K562 (cell line): ENCODE data around the gene IRAK3. TPM values are rescaled to one million over a fixed set of nuclear protein-coding genes. Genes with fewer than 3 reads are reported as not detected.
A peak's percentile ranks its signal among the peaks of the same experiment; 100 is the strongest.

Source experiments
- ATAC-seq: fragments of 200-7000 bp; cut with Tn5 transposase; 3 replicates; pipeline ENCODE4 v1.9.1; 2020; ENCODE audit warnings: moderate library complexity
- BruUV-seq: library from RNA; stranded (reverse); fragments of 400-500 nt; replicated peaks from 2 replicates; lab custom pipeline; 2021; lab: Mats Ljungman, UMichigan
- CTCF ChIA-PET: fragments of 300-600 bp; formaldehyde crosslinking; extraction: SDS; loops from one replicate; lab custom pipeline; 2021; ENCODE audit warnings: low intra/inter-chr PET ratio; lab: Yijun Ruan, JAX
- POLR2A ChIA-PET: fragments of 300-600, 350-650 bp; sonication (Branson Sonifier 250); formaldehyde crosslinking; extraction: SDS; loops from one replicate; lab custom pipeline; 2021; ENCODE audit warnings: antibody characterized with exemption, inconsistent platforms; lab: Yijun Ruan, JAX
- DNase-seq, 4 experiments: peaks; one replicate each; pipeline versions ENCODE4 v3.0.0 to v3.0.0-alpha.2; 2011 to 2018; ENCODE audit warnings: low spot score in 3 of 4, mixed read lengths in 3 of 4; ENCODE audit errors: extremely low read depth in 1 of 4
- FAIRE-seq: peaks from 2 replicates; lab custom pipeline; 2011; peaks lifted over from hg19 to GRCh38; lab: Jason Lieb, UNC
- H2AFZ ChIP-seq: 2 replicates; pipeline ENCODE4 v1.6.0; 2011; ENCODE audit warnings: low read depth, low read length, control low read depth, inconsistent platforms
- H3K27ac ChIP-seq: fragments of 200-600 bp; 3 replicates; pipeline ENCODE4 v1.8.0; 2011; ENCODE audit warnings: low read depth, mild to moderate bottlenecking, control low read depth, inconsistent platforms, low read length, moderate library complexity, mixed read lengths; ENCODE audit errors: extremely low read depth
- H3K27me3 ChIP-seq, 2 experiments: fragments of 300-600 bp in 1 of 2; 2 replicates in 1 of 2; 3 replicates in 1 of 2; pipeline versions ENCODE4 v1.6.0 to v1.8.0; 2011; ENCODE audit warnings: inconsistent platforms in 2 of 2, low read length in 2 of 2, mild to moderate bottlenecking in 1 of 2, mixed read lengths in 1 of 2, moderate library complexity in 1 of 2; ENCODE audit not compliant: control insufficient read depth in 2 of 2, insufficient read depth in 2 of 2
- H3K36me3 ChIP-seq: fragments of 300-600 bp; 3 replicates; pipeline ENCODE4 v1.8.0; 2011; ENCODE audit warnings: mild to moderate bottlenecking, low read length, inconsistent platforms; ENCODE audit not compliant: control insufficient read depth, insufficient read depth
- H3K4me1 ChIP-seq, 2 experiments: fragments of 200-600 bp in 1 of 2; replicated peaks in 1 of 2; 2 replicates in 1 of 2; 3 replicates in 1 of 2; pipeline versions ENCODE4 v1.5.1 to v1.8.0; 2011; ENCODE audit warnings: inconsistent platforms in 2 of 2, low read length in 2 of 2, mild to moderate bottlenecking in 1 of 2, mixed read lengths in 1 of 2, moderate library complexity in 1 of 2; ENCODE audit not compliant: control insufficient read depth in 2 of 2, insufficient read depth in 2 of 2
- H3K4me2 ChIP-seq: 2 replicates; pipeline ENCODE4 v1.6.1; 2011; ENCODE audit warnings: low read length, control low read depth, inconsistent platforms, mixed read lengths; ENCODE audit not compliant: insufficient read depth
- H3K4me3 ChIP-seq: fragments of 200-600 bp; sonication (generic), shearing (Covaris generic); 2 replicates; pipeline ENCODE4 v1.5.1; 2016; ENCODE audit warnings: control low read depth, inconsistent platforms
- H3K79me2 ChIP-seq: fragments of 200-600 bp; 3 replicates; pipeline ENCODE4 v1.8.0; 2011; ENCODE audit warnings: low read length, inconsistent platforms; ENCODE audit not compliant: control insufficient read depth, insufficient read depth
- H3K9ac ChIP-seq, 2 experiments: 2 replicates each; pipeline versions ENCODE4 v1.6.0 to v1.6.1; 2011; ENCODE audit warnings: low read depth in 2 of 2, low read length in 2 of 2, control low read depth in 1 of 2, inconsistent platforms in 1 of 2, mild to moderate bottlenecking in 1 of 2, mixed read lengths in 1 of 2; ENCODE audit not compliant: insufficient read depth in 1 of 2
- H3K9me1 ChIP-seq: one replicate; pipeline ENCODE4 v1.6.0; 2011; ENCODE audit warnings: inconsistent platforms, mild to moderate bottlenecking, low read length, moderate library complexity; ENCODE audit not compliant: control insufficient read depth, insufficient read depth
- H3K9me3 ChIP-seq: replicated peaks from 2 replicates; pipeline ENCODE4 v1.5.1; 2011; ENCODE audit warnings: low read depth, low read length, inconsistent platforms; ENCODE audit not compliant: control insufficient read depth, insufficient read depth
- H4K20me1 ChIP-seq: replicated peaks from 2 replicates; pipeline ENCODE4 v1.6.1; 2011; ENCODE audit warnings: low read length, inconsistent platforms, mixed read lengths; ENCODE audit not compliant: control insufficient read depth, insufficient read depth
- C11orf30 ChIP-seq: fragments of 450-650 bp; IDR thresholded peaks from 2 replicates; pipeline ENCODE4 v1.6.1; 2016; ENCODE audit warnings: low read depth, mild to moderate bottlenecking
- CEBPG ChIP-seq, 3 experiments: fragments of 200-800 bp in 1 of 3; sonication (Bioruptor generic) in 1 of 3; sonication (generic) in 1 of 3; formaldehyde crosslinking in 1 of 3; IDR thresholded peaks in 2 of 3; conservative IDR thresholded peaks in 1 of 3; 2 replicates each; pipeline versions ENCODE4 v1.6.1 to v1.8.0; 2016 to 2022; ENCODE audit warnings: missing compliant biosample characterization in 2 of 3, missing genetic modification characterization in 2 of 3, mild to moderate bottlenecking in 1 of 3, missing genetic modification reagents in 1 of 3
- E2F4 ChIP-seq: sonication (generic); formaldehyde crosslinking; IDR thresholded peaks from 2 replicates; pipeline ENCODE4 v1.8.0; 2022; ENCODE audit warnings: mild to moderate bottlenecking, low read depth, missing genetic modification reagents
- FOXM1 ChIP-seq, 2 experiments: fragments of 450-650 bp in 1 of 2; sonication (generic) in 1 of 2; formaldehyde crosslinking in 1 of 2; IDR thresholded peaks; 2 replicates each; pipeline versions ENCODE4 v1.6.1 to v1.9.0; 2017 to 2022; ENCODE audit warnings: low read depth in 2 of 2, mild to moderate bottlenecking in 2 of 2, missing genetic modification reagents in 1 of 2, moderate library complexity in 1 of 2
- KLF10 ChIP-seq: fragments of 250-450 bp; sonication (Bioruptor Pico); IDR thresholded peaks from 2 replicates; pipeline ENCODE4 v1.6.1; 2021; ENCODE audit warnings: matching md5 sums
- SIX5 ChIP-seq, 2 experiments: IDR thresholded peaks; 2 replicates each; pipeline ENCODE4 v1.6.1; 2011; ENCODE audit warnings: low read length in 2 of 2, borderline replicate concordance in 1 of 2, low read depth in 1 of 2, mild to moderate bottlenecking in 1 of 2, moderate library complexity in 1 of 2; ENCODE audit not compliant: insufficient read depth in 1 of 2
- ZNF280A ChIP-seq: fragments of 450-650 bp; IDR thresholded peaks from 2 replicates; pipeline ENCODE4 v1.6.1; 2018; ENCODE audit warnings: mild to moderate bottlenecking, low read depth; ENCODE audit not compliant: partially characterized antibody
- WGBS: fragments of 100-300 bp; shearing (Covaris generic); methylation state at CpG from one replicate; pipeline ENCODE4 v1.1.6; 2016; ENCODE audit warnings: low coverage, mixed read lengths; ENCODE audit not compliant: insufficient coverage; ENCODE audit errors: missing lambda C conversion rate; 5-methylcytosine and 5-hydroxymethylcytosine counted together
- in situ Hi-C: fragments of 300-500 bp; cut with MboI; formaldehyde crosslinking; loops from 4 replicates; pipeline ENCODE4 v1.15.0; 2018; ENCODE audit warnings: inconsistent platforms, mixed read lengths
- intact Hi-C: fragments of 100-400 bp; cut with micrococcal nuclease; formaldehyde crosslinking; loops from 2 replicates; pipeline ENCODE4 v1.14.2; 2022
- polyA plus RNA-seq, 8 experiments: library from polyadenylated mRNA; depleted of rRNA in 4 of 8; stranded (reverse) in 5 of 8; unstranded in 3 of 8; fragments of >200 nt; fragmentation: Nextera tagmentation in 2 of 8; fragmentation: Illumina TruSeq in 1 of 8; extraction: Ambion mirVana in 2 of 8; extraction: Trizol in 1 of 8; gene quantifications; 2 replicates each; pipeline versions ENCODE4 v1.2.1 to v1.2.3, GENCODE V29; 2011 to 2014; ENCODE audit warnings: inconsistent platforms in 1 of 8, missing spikeins in 1 of 8
- total RNA-seq, 7 experiments: library from RNA; depleted of rRNA in 6 of 7; stranded (reverse); fragments of >200 nt in 6 of 7; fragmentation: Illumina TruSeq in 2 of 7; extraction: Trizol in 2 of 7; gene quantifications; 2 replicates each; pipeline versions ENCODE4 v1.2.1 to v1.2.3, GENCODE V29; 2011 to 2021; ENCODE audit warnings: low replicate concordance in 1 of 7
- TF ChIP-seq, protein P1 (sequence below): sonication (generic); formaldehyde crosslinking; IDR thresholded peaks from 2 replicates; pipeline ENCODE4 v1.5.0; 2020; ENCODE audit warnings: missing genetic modification reagents

Gene IRAK3
- total and polyA plus RNA-seq, 9 of the 15 experiments (the other 6 are each of a cell fraction or from before 2014, with no cell fraction given): 0.06 to 0.09 (median 0.07) TPM; not detected in 6

GRCh38 chr12:66241061-66242043, 52.3 kb downstream of the IRAK3 start:
- no peaks in the 10 kb centered on the region for H3K79me2 ChIP-seq
- intact Hi-C loops (no loop called here), in situ Hi-C loops (no loop called here)
- H3K4me3 ChIP-seq: no peak overlapping the region
- FAIRE-seq (peak; percentile 42), ATAC-seq (no peak), DNase-seq (no peak)
- ChIA-PET CTCF (no interaction called here), POLR2A (no interaction called here)
- H3K36me3 ChIP-seq: no peaks in the 10 kb centered on the region
- no peaks in the 10 kb centered on the region for H3K9me1 ChIP-seq
- no peak overlapping the region for H3K4me2 ChIP-seq
- no peaks in the 10 kb centered on the region for H4K20me1 ChIP-seq
- no peaks in the 10 kb centered on the region; a peak in 3 of 5 replicates for H3K4me1 ChIP-seq
- TF ChIP-seq KLF10 (no peak), SIX5 (IDR thresholded peaks at IDR 0.05; ENCODE audit: borderline replicate concordance in 1 of 2, insufficient read depth in 1 of 2, low read depth in 1 of 2, low read length in 2 of 2) (no peak), ZNF280A (no peak), FOXM1 (IDR thresholded peaks at IDR 0.05; ENCODE audit: low read depth) (no peak), FOXM1 (CRISPR knock-in tag; IDR thresholded peaks at IDR 0.05; ENCODE audit: low read depth) (no peak), C11orf30 (peak; percentile 14; the same call in 1 of the 2 replicates), E2F4 (CRISPR knock-in tag) (no peak), CEBPG (CRISPR knock-in tag; IDR thresholded peaks at IDR 0.05) (no peak), CEBPG (tag; conservative IDR thresholded peaks at IDR 0.05 in 1 of 2, IDR thresholded peaks at IDR 0.05 in 1 of 2) (peak in 1 of 2 experiments; percentile 30; a peak in 1 of 4 replicates)
- TF ChIP-seq, protein P1, sequence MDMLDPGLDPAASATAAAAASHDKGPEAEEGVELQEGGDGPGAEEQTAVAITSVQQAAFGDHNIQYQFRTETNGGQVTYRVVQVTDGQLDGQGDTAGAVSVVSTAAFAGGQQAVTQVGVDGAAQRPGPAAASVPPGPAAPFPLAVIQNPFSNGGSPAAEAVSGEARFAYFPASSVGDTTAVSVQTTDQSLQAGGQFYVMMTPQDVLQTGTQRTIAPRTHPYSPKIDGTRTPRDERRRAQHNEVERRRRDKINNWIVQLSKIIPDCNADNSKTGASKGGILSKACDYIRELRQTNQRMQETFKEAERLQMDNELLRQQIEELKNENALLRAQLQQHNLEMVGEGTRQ (CRISPR knock-in tag): no peak
- BruUV-seq: no TSS peak
- no peak overlapping the region for H3K9ac ChIP-seq
- no peak overlapping the region for H2AFZ ChIP-seq
- peaks cover 2 to 5% of the 10 kb centered on the region in 2 experiments; a peak in 2 of 5 replicates for H3K27me3 ChIP-seq
- WGBS: 26% methylated on average over 7 of the region's 7 CpGs
- H3K27ac ChIP-seq: no peak overlapping the region
- H3K9me3 ChIP-seq: no peaks in the 10 kb centered on the region
